Caco-2 (cell line): ENCODE data around the gene VTN. TPM values are rescaled to one million over a fixed set of nuclear protein-coding genes. Genes with fewer than 3 reads are reported as not detected.

Experiments
- BruUV-seq: library from RNA; stranded (reverse); fragments of 400-500 nt; replicated peaks from 2 replicates; lab custom pipeline; 2021; lab: Mats Ljungman, UMichigan
- CTCF ChIA-PET: fragments of 300-600 bp; sonication (Branson Sonifier 250); formaldehyde crosslinking; loops from one replicate; lab custom pipeline; 2022; ENCODE audit warnings: antibody characterized with exemption; lab: Charles Lee
- POLR2A ChIA-PET: fragments of 300-600 bp; sonication (Branson Sonifier 250); formaldehyde crosslinking; loops from one replicate; lab custom pipeline; 2022; ENCODE audit warnings: antibody characterized with exemption; lab: Charles Lee
- DNase-seq, 2 experiments: peaks; one replicate each; pipeline versions ENCODE4 v3.0.0 to v3.0.0-alpha.2; 2020 to 2022
- H3K27me3 ChIP-seq: replicated peaks from 2 replicates; pipeline ENCODE4 v1.6.0; 2011; ENCODE audit warnings: low read length; ENCODE audit not compliant: control insufficient read depth, insufficient read depth
- H3K36me3 ChIP-seq: 2 replicates; pipeline ENCODE4 v1.5.1; 2011; ENCODE audit warnings: low read length; ENCODE audit not compliant: control insufficient read depth, insufficient read depth
- H3K4me1 ChIP-seq: fragments of 250-450 bp; sonication (Bioruptor Pico); 2 replicates; pipeline ENCODE4 v1.5.1; 2020; ENCODE audit warnings: mild to moderate bottlenecking
- H3K4me3 ChIP-seq: 2 replicates; pipeline ENCODE4 v1.5.1; 2011; ENCODE audit warnings: low read depth, mild to moderate bottlenecking, control low read depth, low read length
- H3K9me3 ChIP-seq: fragments of 250-450 bp; sonication (Bioruptor Pico); 2 replicates; pipeline ENCODE4 v1.5.1; 2020; ENCODE audit warnings: mild to moderate bottlenecking, moderate library complexity
- H3K27ac Mint-ChIP-seq: one replicate; pipeline ENCODE4 v1.8.0; 2022; ENCODE audit warnings: mixed read lengths; ENCODE audit not compliant: unreplicated experiment
- H3K27me3 Mint-ChIP-seq: one replicate; pipeline ENCODE4 v1.8.0; 2022; ENCODE audit warnings: mixed read lengths; ENCODE audit not compliant: insufficient read depth, unreplicated experiment
- H3K36me3 Mint-ChIP-seq: one replicate; pipeline ENCODE4 v1.8.0; 2022; ENCODE audit warnings: mild to moderate bottlenecking, mixed read lengths; ENCODE audit not compliant: insufficient read depth, unreplicated experiment
- H3K4me1 Mint-ChIP-seq: one replicate; pipeline ENCODE4 v1.8.0; 2022; ENCODE audit warnings: low read depth, mixed read lengths; ENCODE audit not compliant: unreplicated experiment
- H3K4me3 Mint-ChIP-seq: one replicate; pipeline ENCODE4 v1.8.0; 2022; ENCODE audit warnings: mild to moderate bottlenecking, moderate library complexity, mixed read lengths; ENCODE audit not compliant: unreplicated experiment
- H3K9me3 Mint-ChIP-seq: one replicate; pipeline ENCODE4 v1.8.0; 2022; ENCODE audit warnings: mixed read lengths; ENCODE audit not compliant: unreplicated experiment
- intact Hi-C: fragments of 100-400 bp; cut with micrococcal nuclease; formaldehyde crosslinking; loops from one replicate; pipeline ENCODE4 v1.10.0; 2022; ENCODE audit not compliant: unreplicated experiment
- total RNA-seq: library from RNA; stranded (reverse); gene quantifications from 2 replicates; pipeline ENCODE4 v1.2.3, GENCODE V29; 2022
- TF ChIP-seq, protein P1 (sequence below), 2 experiments: fragments of 200-600 bp in 1 of 2; IDR thresholded peaks; 1 replicate in 1 of 2; 2 replicates in 1 of 2; pipeline versions ENCODE4 v1.5.1 to v1.8.0; 2011 to 2022; ENCODE audit warnings: antibody characterized with exemption in 1 of 2, control low read depth in 1 of 2, inconsistent platforms in 1 of 2, low read depth in 1 of 2, low read length in 1 of 2, mild to moderate bottlenecking in 1 of 2, moderate library complexity in 1 of 2; ENCODE audit not compliant: insufficient read depth in 1 of 2, severe bottlenecking in 1 of 2, unreplicated experiment in 1 of 2

Gene VTN
- total RNA-seq, 1 experiment from 2014 or later = 273 TPM

DNA sequence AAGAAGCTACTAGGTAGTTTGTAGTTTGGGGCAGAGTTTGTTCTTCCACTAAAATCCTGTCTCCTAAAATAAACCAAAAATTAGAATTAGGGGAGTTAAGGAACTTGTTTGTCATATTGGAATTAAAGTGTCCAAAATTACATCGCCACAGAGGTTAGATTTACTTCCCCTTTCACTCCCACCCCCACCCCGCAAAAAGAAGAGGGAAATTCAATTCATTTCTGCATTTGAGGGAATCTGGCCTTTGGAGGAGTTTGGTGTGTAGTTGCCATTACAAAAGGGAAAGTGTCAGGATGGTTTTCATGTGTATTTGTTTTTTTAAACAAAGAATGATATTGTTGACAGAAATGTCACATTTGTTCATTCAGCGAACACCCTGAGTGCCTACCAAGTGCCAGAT lies 45.3 kb downstream of the VTN start:
- Mint-ChIP-seq H3K36me3 (peaks cover 70% of the 10 kb centered on the region), H3K9me3 (no peaks in the 10 kb centered on the region), H3K4me3 (no peak overlapping the region), H3K27ac (peak overlapping the region; percentile 48), H3K27me3 (no peaks in the 10 kb centered on the region), H3K4me1 (peaks cover 73% of the 10 kb centered on the region)
- no peak for DNase-seq
- TF ChIP-seq, protein P1, sequence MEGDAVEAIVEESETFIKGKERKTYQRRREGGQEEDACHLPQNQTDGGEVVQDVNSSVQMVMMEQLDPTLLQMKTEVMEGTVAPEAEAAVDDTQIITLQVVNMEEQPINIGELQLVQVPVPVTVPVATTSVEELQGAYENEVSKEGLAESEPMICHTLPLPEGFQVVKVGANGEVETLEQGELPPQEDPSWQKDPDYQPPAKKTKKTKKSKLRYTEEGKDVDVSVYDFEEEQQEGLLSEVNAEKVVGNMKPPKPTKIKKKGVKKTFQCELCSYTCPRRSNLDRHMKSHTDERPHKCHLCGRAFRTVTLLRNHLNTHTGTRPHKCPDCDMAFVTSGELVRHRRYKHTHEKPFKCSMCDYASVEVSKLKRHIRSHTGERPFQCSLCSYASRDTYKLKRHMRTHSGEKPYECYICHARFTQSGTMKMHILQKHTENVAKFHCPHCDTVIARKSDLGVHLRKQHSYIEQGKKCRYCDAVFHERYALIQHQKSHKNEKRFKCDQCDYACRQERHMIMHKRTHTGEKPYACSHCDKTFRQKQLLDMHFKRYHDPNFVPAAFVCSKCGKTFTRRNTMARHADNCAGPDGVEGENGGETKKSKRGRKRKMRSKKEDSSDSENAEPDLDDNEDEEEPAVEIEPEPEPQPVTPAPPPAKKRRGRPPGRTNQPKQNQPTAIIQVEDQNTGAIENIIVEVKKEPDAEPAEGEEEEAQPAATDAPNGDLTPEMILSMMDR (IDR thresholded peaks at IDR 0.05; ENCODE audit: insufficient read depth in 1 of 2, low read depth in 1 of 2, low read length in 1 of 2, severe bottlenecking in 1 of 2, unreplicated experiment in 1 of 2) = no peak
- H3K36me3 ChIP-seq = peaks cover 17% of the 10 kb centered on the region
- H3K9me3 ChIP-seq = no peaks in the 10 kb centered on the region
- BruUV-seq = no TSS peak
- ChIA-PET CTCF (interaction anchor here (1.4 kb wide), 1 partner anchor 73 kb away, joined by 3 read pairs; no protein-coding TSS in a partner anchor), POLR2A (interaction anchor here (2.8 kb wide), 1 partner anchor 11 kb away, joined by 17 read pairs; the partner anchor contains the start of genes IFT20 and TNFAIP1)
- no peaks in the 10 kb centered on the region for H3K27me3 ChIP-seq
- intact Hi-C loops = loop anchor here (10.0 kb wide), 1 partner anchor 230 kb away; no protein-coding TSS in a partner anchor
- peaks cover 65% of the 10 kb centered on the region for H3K4me1 ChIP-seq
- H3K4me3 ChIP-seq = no peak overlapping the region

DNA sequence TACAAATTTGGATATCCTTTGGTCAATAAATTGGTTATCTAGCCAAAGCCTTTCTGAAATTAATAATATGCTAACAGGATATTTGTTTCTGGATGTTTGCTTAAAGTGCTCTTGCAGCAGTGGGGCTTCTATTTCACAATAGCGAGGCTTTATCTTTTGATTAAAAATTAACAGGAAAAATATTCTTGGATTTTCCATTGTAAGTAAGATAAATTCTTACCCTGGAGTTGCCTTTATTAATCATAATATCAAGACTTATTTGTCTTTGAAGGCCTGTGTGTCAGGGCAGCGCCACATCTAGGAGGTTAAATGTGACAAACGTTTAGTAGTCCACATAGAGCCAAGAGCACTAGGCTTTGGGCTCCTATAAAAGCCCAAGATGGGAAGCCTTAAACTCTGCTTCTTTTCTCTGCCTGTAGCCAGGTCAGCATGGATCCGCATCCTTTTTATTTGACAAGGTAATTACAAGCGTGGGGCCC lies 45.8 kb downstream of the VTN start:
- H3K4me3 ChIP-seq = no peak overlapping the region
- peaks cover 69% of the 10 kb centered on the region for H3K36me3 Mint-ChIP-seq
- ChIA-PET CTCF (interaction anchor here (1.4 kb wide), 1 partner anchor 73 kb away, joined by 3 read pairs; no protein-coding TSS in a partner anchor), POLR2A (interaction anchor here (2.8 kb wide), 1 partner anchor 11 kb away, joined by 17 read pairs; the partner anchor contains the start of genes IFT20 and TNFAIP1)
- no peaks in the 10 kb centered on the region for H3K27me3 Mint-ChIP-seq
- H3K27ac Mint-ChIP-seq = peak overlapping the region; percentile 48
- H3K9me3 Mint-ChIP-seq = no peaks in the 10 kb centered on the region
- H3K27me3 ChIP-seq = no peaks in the 10 kb centered on the region
- H3K4me1 ChIP-seq = peaks cover 65% of the 10 kb centered on the region
- H3K4me1 Mint-ChIP-seq = peaks cover 73% of the 10 kb centered on the region
- intact Hi-C loops = loop anchor here (10.0 kb wide), 1 partner anchor 230 kb away; no protein-coding TSS in a partner anchor
- no peak overlapping the region for H3K4me3 Mint-ChIP-seq
- BruUV-seq = no TSS peak
- H3K36me3 ChIP-seq = peaks cover 15% of the 10 kb centered on the region
- TF ChIP-seq, protein P1 (IDR thresholded peaks at IDR 0.05; ENCODE audit: insufficient read depth in 1 of 2, low read depth in 1 of 2, low read length in 1 of 2, severe bottlenecking in 1 of 2, unreplicated experiment in 1 of 2) = no peak
- DNase-seq = no peak
- H3K9me3 ChIP-seq = no peaks in the 10 kb centered on the region

DNA sequence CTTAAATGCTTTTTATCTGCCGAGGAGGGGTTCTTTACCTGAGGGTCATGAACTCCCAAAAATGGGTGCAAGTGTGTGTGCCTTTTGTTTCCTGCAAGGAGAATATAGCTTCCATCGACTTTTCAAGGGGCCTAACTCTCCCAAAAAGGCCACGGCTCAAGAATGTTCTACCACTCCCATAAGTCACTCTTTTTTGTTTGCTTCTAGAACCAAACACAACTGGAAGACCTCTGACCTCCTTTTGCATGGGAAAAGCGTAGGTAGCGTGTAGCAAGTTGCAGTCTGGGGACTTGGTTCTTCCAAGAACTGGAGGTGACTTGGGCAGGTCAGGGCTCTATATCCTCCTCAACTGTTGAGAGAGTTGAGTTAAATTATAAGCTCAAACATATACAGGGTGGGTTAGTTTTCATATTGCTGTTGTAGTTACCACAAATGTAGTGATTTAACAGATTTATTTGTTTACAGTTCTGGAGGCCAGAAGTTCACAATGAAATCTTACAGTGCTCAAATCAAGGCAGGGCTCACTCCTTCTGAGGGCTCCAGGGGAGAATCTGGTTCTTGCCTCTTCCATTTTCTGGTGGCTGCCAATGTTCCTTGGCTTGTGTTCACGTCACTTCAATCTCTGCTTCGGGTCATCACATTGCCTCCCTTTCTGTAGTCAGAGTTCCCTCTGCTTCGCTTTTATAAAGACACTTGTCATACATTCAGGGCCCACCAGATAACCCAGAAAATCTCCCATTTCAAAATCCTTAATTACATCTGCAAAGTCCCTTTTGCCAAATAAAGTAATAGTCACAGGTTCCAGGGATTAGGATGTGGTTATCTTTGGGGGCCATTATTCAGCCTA lies 49.7 kb downstream of the VTN start:
- H3K4me1 ChIP-seq = peaks cover 35% of the 10 kb centered on the region
- peaks cover 38% of the 10 kb centered on the region for H3K36me3 Mint-ChIP-seq
- POLR2A ChIA-PET = interaction anchor here (4.6 kb wide), 1 partner anchor 15 kb away, joined by 75 read pairs; the partner anchor contains the start of genes IFT20 and TNFAIP1
- CTCF ChIA-PET = interaction anchor here (0.6 to 3.5 kb wide), 5 partner anchors 11 to 90 kb away, joined by 3 to 34 read pairs (median 8); partner anchors contain the start of genes IFT20 and TNFAIP1
- H3K36me3 ChIP-seq = peaks cover 1% of the 10 kb centered on the region
- no peaks in the 10 kb centered on the region for H3K9me3 Mint-ChIP-seq
- DNase-seq = no peak
- H3K4me3 Mint-ChIP-seq = peak overlapping the region; percentile 76
- intact Hi-C loops = loop anchor here (1.0 to 10.0 kb wide), 2 partner anchors 15 to 226 kb away; partner anchors contain the start of genes IFT20 and TNFAIP1
- H3K27ac Mint-ChIP-seq = peak overlapping the region; percentile 43
- H3K9me3 ChIP-seq = no peaks in the 10 kb centered on the region
- H3K4me1 Mint-ChIP-seq = peaks cover 61% of the 10 kb centered on the region
- H3K27me3 Mint-ChIP-seq = no peaks in the 10 kb centered on the region
- no TSS peak for BruUV-seq
- no peaks in the 10 kb centered on the region for H3K27me3 ChIP-seq
- TF ChIP-seq, protein P1 (IDR thresholded peaks at IDR 0.05; ENCODE audit: insufficient read depth in 1 of 2, low read depth in 1 of 2, low read length in 1 of 2, severe bottlenecking in 1 of 2, unreplicated experiment in 1 of 2) = no peak
- peak overlapping the region; percentile 67 for H3K4me3 ChIP-seq
